H1 (cell line): ENCODE results near the gene ARSB. TPM values are rescaled to one million over a fixed set of nuclear protein-coding genes. Genes with fewer than 3 reads are reported as not detected.

Experiments
- KDM1A ChIP-seq: fragments of 200-600, 300-600 bp; sonication (generic); IDR thresholded peaks from 2 replicates; pipeline ENCODE4 v1.7.1; 2016; ENCODE audit warnings: mild to moderate bottlenecking, low read length, borderline replicate concordance
- SRF ChIP-seq: IDR thresholded peaks from 2 replicates; pipeline ENCODE4 v1.6.1; 2011; ENCODE audit warnings: mild to moderate bottlenecking, low read depth, low read length, moderate library complexity
- USF2 ChIP-seq: IDR thresholded peaks from 2 replicates; pipeline ENCODE4 v1.6.1; 2011; ENCODE audit warnings: low read length, improper control_type of control experiment
- polyA plus RNA-seq, 7 experiments: library from polyadenylated mRNA; depleted of rRNA in 3 of 7; stranded (reverse) in 5 of 7; unstranded in 2 of 7; fragments of >200 nt in 5 of 7; fragments of 200-250 nt in 2 of 7; gene quantifications; 1 replicate in 5 of 7; 2 replicates in 1 of 7; 4 replicates in 1 of 7; pipeline versions ENCODE4 v1.2.1 to v1.2.3, GENCODE V29; 2011 to 2013; ENCODE audit warnings: missing spikeins in 2 of 7, mixed read lengths in 2 of 7
- total RNA-seq: library from RNA; stranded (reverse); fragmentation: NEBNext Ultra II Directional; extraction: Animal tissue kit (Norgen Biotek cat#: 25700); gene quantifications from 2 replicates; pipeline ENCODE4 v1.2.1, GENCODE V29; 2021

Gene ARSB
- total and polyA plus RNA-seq, 2 of the 8 experiments (the other 6 are each of a cell fraction or from before 2014, with no cell fraction given): 6.4 to 13.9 TPM

GRCh38 chr5:78824831-78825281 is 160.3 kb downstream of the ARSB start (continued):
- no peak for TF ChIP-seq USF2
- TF ChIP-seq KDM1A: no peak
- TF ChIP-seq SRF: no peak
